ENCODE results near the gene ITFG1.
"Not testable (repeated sequence)": the region's sequence is repeated elsewhere in the genome, so short reads cannot be mapped to it uniquely, and the experiment has no call there.

The ITFG1 gene

GRCh38 chr16:47449788-47450187, 11.1 kb downstream of the ITFG1 start:
- H3K4me3 ChIP-seq (ENCODE audit: control insufficient read depth, low read depth, low read length): no peak overlapping the region
- TF ChIP-seq, protein P1, sequence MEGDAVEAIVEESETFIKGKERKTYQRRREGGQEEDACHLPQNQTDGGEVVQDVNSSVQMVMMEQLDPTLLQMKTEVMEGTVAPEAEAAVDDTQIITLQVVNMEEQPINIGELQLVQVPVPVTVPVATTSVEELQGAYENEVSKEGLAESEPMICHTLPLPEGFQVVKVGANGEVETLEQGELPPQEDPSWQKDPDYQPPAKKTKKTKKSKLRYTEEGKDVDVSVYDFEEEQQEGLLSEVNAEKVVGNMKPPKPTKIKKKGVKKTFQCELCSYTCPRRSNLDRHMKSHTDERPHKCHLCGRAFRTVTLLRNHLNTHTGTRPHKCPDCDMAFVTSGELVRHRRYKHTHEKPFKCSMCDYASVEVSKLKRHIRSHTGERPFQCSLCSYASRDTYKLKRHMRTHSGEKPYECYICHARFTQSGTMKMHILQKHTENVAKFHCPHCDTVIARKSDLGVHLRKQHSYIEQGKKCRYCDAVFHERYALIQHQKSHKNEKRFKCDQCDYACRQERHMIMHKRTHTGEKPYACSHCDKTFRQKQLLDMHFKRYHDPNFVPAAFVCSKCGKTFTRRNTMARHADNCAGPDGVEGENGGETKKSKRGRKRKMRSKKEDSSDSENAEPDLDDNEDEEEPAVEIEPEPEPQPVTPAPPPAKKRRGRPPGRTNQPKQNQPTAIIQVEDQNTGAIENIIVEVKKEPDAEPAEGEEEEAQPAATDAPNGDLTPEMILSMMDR (IDR thresholded peaks at IDR 0.05; ENCODE audit: control insufficient read depth, insufficient read depth, low read depth, low read length, missing control alignments): no peak
- DNase-seq (ENCODE audit: low read depth): no peak

DNA sequence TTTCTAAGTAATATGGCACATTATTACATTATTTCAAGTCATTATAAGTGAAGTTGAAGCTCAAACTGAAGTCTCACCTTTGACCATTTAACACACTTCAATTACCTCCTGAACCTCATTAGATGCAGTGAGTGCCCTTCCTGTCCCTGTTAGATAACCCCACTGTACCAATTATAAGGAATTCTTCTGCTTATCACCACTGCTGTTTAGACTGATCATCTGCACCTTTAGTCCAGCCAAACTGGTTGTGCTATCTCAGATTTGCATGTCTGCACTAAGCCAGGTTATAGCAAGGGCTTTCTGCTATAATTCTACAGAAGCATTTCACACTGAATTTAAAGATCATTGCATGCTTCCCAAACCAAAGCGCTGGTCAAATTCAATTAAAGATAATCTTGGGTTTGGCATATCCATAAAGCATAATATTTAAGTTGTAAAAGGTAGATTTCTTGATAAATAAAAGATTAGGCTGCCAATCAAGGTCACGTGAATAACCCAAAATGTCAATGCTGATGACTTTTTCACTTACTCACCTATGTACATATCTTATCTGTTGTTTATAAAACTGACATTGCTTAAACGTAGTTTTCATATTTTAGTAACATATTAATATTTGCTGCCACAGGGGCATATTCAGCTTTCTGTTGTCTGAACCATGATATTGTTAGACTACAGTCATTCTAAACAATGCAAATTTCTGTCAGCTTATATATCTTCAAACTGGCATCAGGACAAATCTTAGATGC, 11.9 kb downstream of the ITFG1 start:
- DNase-seq (ENCODE audit: low read depth): no peak
- H3K4me3 ChIP-seq (ENCODE audit: control insufficient read depth, low read depth, low read length): no peak overlapping the region
- TF ChIP-seq, protein P1 (IDR thresholded peaks at IDR 0.05; ENCODE audit: control insufficient read depth, insufficient read depth, low read depth, low read length, missing control alignments): no peak

- TF ChIP-seq, protein P1 (IDR thresholded peaks at IDR 0.05; ENCODE audit: control insufficient read depth, insufficient read depth, low read depth, low read length, missing control alignments): no peak
- no peak overlapping the region for H3K4me3 ChIP-seq (ENCODE audit: control insufficient read depth, low read depth, low read length)
Observed at GRCh38 chr16:47446431-47446830, 14.4 kb downstream of the ITFG1 start.

GRCh38 chr16:47442884-47443283, 18.0 kb downstream of the ITFG1 start:
- not testable (repeated sequence) for DNase-seq (ENCODE audit: low read depth)

More at GRCh38 chr16:47446431-47446830, 14.4 kb downstream of the ITFG1 start:
- no peak for DNase-seq (ENCODE audit: low read depth)

DNA sequence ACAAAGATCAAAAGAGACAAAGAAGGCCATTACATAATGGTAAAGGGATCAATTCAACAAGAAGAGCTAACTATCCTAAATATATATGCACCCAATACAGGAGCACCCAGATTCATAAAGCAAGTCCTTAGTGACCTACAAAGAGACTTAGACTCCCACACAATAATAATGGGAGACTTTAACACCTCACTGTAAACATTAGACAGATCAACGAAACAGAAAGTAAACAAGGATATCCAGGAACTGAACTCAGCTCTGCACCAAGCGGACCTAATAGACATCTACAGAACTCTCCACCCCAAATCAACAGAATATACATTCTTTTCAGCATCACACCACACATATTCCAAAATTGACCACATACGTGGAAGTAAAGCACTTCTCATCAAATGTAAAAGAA, 20.8 kb downstream of the ITFG1 start:
- not testable (repeated sequence) for DNase-seq (ENCODE audit: low read depth); H3K4me3 ChIP-seq (ENCODE audit: control insufficient read depth, low read depth, low read length)

More at GRCh38 chr16:47442884-47443283, 18.0 kb downstream of the ITFG1 start:
- not testable (repeated sequence) for H3K4me3 ChIP-seq (ENCODE audit: control insufficient read depth, low read depth, low read length)

- not testable (repeated sequence) for H3K4me3 ChIP-seq (ENCODE audit: control insufficient read depth, low read depth, low read length); DNase-seq (ENCODE audit: low read depth)
Observed at GRCh38 chr16:47434274-47434673, 26.6 kb downstream of the ITFG1 start.

GRCh38 chr16:47431960-47432359, 28.9 kb downstream of the ITFG1 start:
- TF ChIP-seq, protein P1 (IDR thresholded peaks at IDR 0.05; ENCODE audit: control insufficient read depth, insufficient read depth, low read depth, low read length, missing control alignments): no peak
- no peak overlapping the region for H3K4me3 ChIP-seq (ENCODE audit: control insufficient read depth, low read depth, low read length)
- no peak for DNase-seq (ENCODE audit: low read depth)

DNA sequence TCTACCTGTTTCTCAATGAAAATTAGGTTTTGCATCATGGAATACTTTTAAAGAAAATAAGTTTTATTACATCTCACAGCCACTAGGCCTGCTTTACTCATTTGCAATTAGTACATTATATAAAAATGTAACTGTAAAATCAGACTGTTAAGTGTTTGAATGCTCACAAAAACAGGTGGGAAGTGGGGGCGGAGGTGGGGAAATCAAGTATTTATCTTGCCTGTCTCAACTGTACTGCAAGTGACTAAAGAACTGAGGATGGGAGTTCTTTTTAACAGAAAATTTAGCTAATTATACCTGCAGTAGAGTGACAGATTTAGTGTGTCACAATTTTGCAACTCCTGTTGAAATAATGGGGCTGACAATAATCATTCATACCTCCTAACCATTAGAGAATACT, 34.1 kb downstream of the ITFG1 start:
- DNase-seq (ENCODE audit: low read depth): no peak
- H3K4me3 ChIP-seq (ENCODE audit: control insufficient read depth, low read depth, low read length): no peak overlapping the region
- TF ChIP-seq, protein P1 (IDR thresholded peaks at IDR 0.05; ENCODE audit: control insufficient read depth, insufficient read depth, low read depth, low read length, missing control alignments): no peak
